Transverse colon (tissue), 3 donors: ENCODE measurements around the gene HELZ.

Experiments
- POLR2A ChIP-seq: fragments of 450-650 bp; IDR thresholded peaks from one replicate; pipeline ENCODE4 v1.6.1; 2016; ENCODE audit warnings: antibody characterized with exemption, mild to moderate bottlenecking, moderate library complexity
- TF ChIP-seq, protein P1 (sequence below), 5 experiments: fragments of 200-600 bp in 3 of 5; fragments of 450-650 bp in 2 of 5; sonication (generic) in 3 of 5; IDR thresholded peaks; 1 replicate in 2 of 5; 2 replicates in 3 of 5; pipeline ENCODE4 v1.5.1; 2016 to 2017; ENCODE audit warnings: antibody characterized with exemption in 5 of 5, inconsistent platforms in 3 of 5, mild to moderate bottlenecking in 2 of 5, moderate library complexity in 1 of 5

DNA sequence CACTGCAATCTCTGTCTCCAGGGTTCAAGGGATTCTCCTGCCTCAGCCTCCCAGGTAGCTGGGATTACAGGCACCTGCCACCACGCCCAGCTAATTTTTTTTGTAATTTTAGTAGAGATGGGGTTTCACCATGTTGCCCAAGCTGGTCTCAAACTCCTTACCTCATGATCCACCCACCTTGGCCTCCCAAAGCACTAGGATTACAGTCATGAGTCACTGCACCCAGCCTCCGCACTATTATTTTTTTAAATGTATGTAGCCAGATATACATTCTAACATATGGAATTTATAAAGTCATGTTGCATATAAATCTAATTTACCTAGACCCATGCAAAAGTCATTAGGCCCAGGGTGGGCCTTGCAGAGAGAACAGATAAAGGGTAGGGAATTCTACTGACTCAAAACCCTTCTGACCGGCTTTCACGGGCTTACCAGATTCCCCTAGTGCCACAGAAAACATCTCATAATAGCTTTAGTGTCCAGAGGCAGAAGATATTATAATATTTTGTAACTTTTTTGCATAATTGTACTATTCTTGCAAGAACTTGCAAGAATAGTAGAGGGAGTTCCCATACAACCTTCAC lies 20.5 kb upstream of the HELZ start:
- TF ChIP-seq, protein P1, sequence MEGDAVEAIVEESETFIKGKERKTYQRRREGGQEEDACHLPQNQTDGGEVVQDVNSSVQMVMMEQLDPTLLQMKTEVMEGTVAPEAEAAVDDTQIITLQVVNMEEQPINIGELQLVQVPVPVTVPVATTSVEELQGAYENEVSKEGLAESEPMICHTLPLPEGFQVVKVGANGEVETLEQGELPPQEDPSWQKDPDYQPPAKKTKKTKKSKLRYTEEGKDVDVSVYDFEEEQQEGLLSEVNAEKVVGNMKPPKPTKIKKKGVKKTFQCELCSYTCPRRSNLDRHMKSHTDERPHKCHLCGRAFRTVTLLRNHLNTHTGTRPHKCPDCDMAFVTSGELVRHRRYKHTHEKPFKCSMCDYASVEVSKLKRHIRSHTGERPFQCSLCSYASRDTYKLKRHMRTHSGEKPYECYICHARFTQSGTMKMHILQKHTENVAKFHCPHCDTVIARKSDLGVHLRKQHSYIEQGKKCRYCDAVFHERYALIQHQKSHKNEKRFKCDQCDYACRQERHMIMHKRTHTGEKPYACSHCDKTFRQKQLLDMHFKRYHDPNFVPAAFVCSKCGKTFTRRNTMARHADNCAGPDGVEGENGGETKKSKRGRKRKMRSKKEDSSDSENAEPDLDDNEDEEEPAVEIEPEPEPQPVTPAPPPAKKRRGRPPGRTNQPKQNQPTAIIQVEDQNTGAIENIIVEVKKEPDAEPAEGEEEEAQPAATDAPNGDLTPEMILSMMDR (IDR thresholded peaks at IDR 0.05) = no peak
- TF ChIP-seq POLR2A = no peak
